H1 (cell line): ENCODE data around the gene EPHA1. TPM values are rescaled to one million over a fixed set of nuclear protein-coding genes. Genes with fewer than 3 reads are reported as not detected.

Experiments used
- CTCF ChIA-PET: fragments of 300-600 bp; sonication (Branson Sonifier 250); formaldehyde crosslinking; loops from one replicate; lab custom pipeline; 2021; ENCODE audit not compliant: partially characterized antibody; lab: Charles Lee
- POLR2A ChIA-PET: fragments of 300-600 bp; sonication (Branson Sonifier 250); formaldehyde crosslinking; loops from one replicate; lab custom pipeline; 2021; ENCODE audit warnings: inconsistent platforms; ENCODE audit not compliant: partially characterized antibody; lab: Charles Lee
- DNase-seq, 2 experiments: peaks; one replicate each; pipeline versions ENCODE4 v3.0.0 to v3.0.0-alpha.2; 2010 to 2022; ENCODE audit warnings: low spot score in 2 of 2, low read depth in 1 of 2, mixed read lengths in 1 of 2
- FAIRE-seq: peaks from 2 replicates; lab custom pipeline; 2011; peaks lifted over from hg19 to GRCh38; lab: Jason Lieb, UNC
- H2AFZ ChIP-seq: 2 replicates; pipeline ENCODE4 v1.8.1; 2012; ENCODE audit warnings: low read length, inconsistent platforms
- H2AK5ac ChIP-seq: 2 replicates; pipeline ENCODE4 v1.6.1; 2013; ENCODE audit warnings: low read depth, low read length
- H2BK120ac ChIP-seq: replicated peaks from 2 replicates; pipeline ENCODE3; 2013; ENCODE audit warnings: low read depth, low read length, inconsistent platforms
- H2BK12ac ChIP-seq: 2 replicates; pipeline ENCODE4 v1.6.1; 2013; ENCODE audit warnings: low read depth, low read length
- H2BK15ac ChIP-seq: 2 replicates; pipeline ENCODE4 v1.6.1; 2013; ENCODE audit warnings: low read length
- H2BK20ac ChIP-seq: 2 replicates; pipeline ENCODE4 v1.6.1; 2013; ENCODE audit warnings: low read length
- H2BK5ac ChIP-seq: 2 replicates; pipeline ENCODE4 v1.6.1; 2013; ENCODE audit warnings: low read depth, low read length
- H3K14ac ChIP-seq: 2 replicates; pipeline ENCODE4 v1.6.1; 2013; ENCODE audit warnings: inconsistent platforms; ENCODE audit not compliant: insufficient read length
- H3K18ac ChIP-seq: 2 replicates; pipeline ENCODE4 v1.6.1; 2013; ENCODE audit warnings: low read length; ENCODE audit errors: extremely low read depth
- H3K23ac ChIP-seq: 2 replicates; pipeline ENCODE4 v1.6.1; 2013; ENCODE audit warnings: inconsistent platforms; ENCODE audit not compliant: insufficient read length
- H3K23me2 ChIP-seq: 2 replicates; pipeline ENCODE4 v1.6.1; 2013; ENCODE audit warnings: low read depth, low read length
- H3K27ac ChIP-seq: 2 replicates; pipeline ENCODE4 v1.6.1; 2011; ENCODE audit warnings: low read depth, low read length, inconsistent platforms
- H3K27me3 ChIP-seq, 4 experiments: replicated peaks in 1 of 4; 1 replicate in 1 of 4; 2 replicates in 3 of 4; pipeline versions ENCODE4 v1.6.1 to v1.8.1; 2011 to 2013; ENCODE audit warnings: low read length in 3 of 4, mild to moderate bottlenecking in 3 of 4, inconsistent platforms in 2 of 4, mixed read lengths in 2 of 4, moderate library complexity in 1 of 4; ENCODE audit not compliant: control insufficient read depth in 3 of 4, insufficient read depth in 3 of 4; ENCODE audit errors: extremely low read depth in 1 of 4
- H3K36me3 ChIP-seq, 4 experiments: 2 replicates each; pipeline versions ENCODE4 v1.6.1 to v1.8.1; 2011 to 2013; ENCODE audit warnings: mild to moderate bottlenecking in 4 of 4, low read length in 3 of 4, moderate library complexity in 2 of 4, control low read depth in 1 of 4, inconsistent platforms in 1 of 4; ENCODE audit not compliant: insufficient read depth in 4 of 4, control insufficient read depth in 2 of 4
- H3K4ac ChIP-seq: replicated peaks from 2 replicates; pipeline ENCODE3; 2013; ENCODE audit warnings: low read length, low read depth, mixed read lengths, inconsistent platforms; ENCODE audit not compliant: insufficient read length
- H3K4me1 ChIP-seq, 4 experiments: replicated peaks in 1 of 4; 1 replicate in 1 of 4; 2 replicates in 3 of 4; pipeline versions ENCODE4 v1.6.1 to v1.8.1; 2011 to 2013; ENCODE audit warnings: low read length in 3 of 4, inconsistent platforms in 2 of 4, mixed read lengths in 1 of 4; ENCODE audit not compliant: insufficient read depth in 4 of 4, control insufficient read depth in 3 of 4
- H3K4me2 ChIP-seq, 2 experiments: 2 replicates each; pipeline versions ENCODE4 v1.6.1 to v1.8.1; 2011 to 2013; ENCODE audit warnings: low read depth in 2 of 2, low read length in 2 of 2, control low read depth in 1 of 2, inconsistent platforms in 1 of 2, mild to moderate bottlenecking in 1 of 2; ENCODE audit not compliant: insufficient read depth in 1 of 2
- H3K4me3 ChIP-seq, 4 experiments: fragments of 200-600, 300-600 bp in 1 of 4; sonication (generic), shearing (Covaris generic), sonication (Bioruptor Twin) in 1 of 4; 2 replicates each; pipeline versions ENCODE4 v1.5.1 to v1.8.1; 2011 to 2016; ENCODE audit warnings: low read length in 4 of 4, low read depth in 3 of 4, control low read depth in 2 of 4, inconsistent platforms in 2 of 4, mild to moderate bottlenecking in 2 of 4, mixed read lengths in 1 of 4, moderate library complexity in 1 of 4; ENCODE audit not compliant: insufficient read depth in 2 of 4; ENCODE audit errors: extremely low read depth in 1 of 4
- H3K56ac ChIP-seq: replicated peaks from 2 replicates; pipeline ENCODE3; 2013; ENCODE audit warnings: low read depth, mild to moderate bottlenecking, mixed read lengths, low read length, inconsistent platforms; ENCODE audit not compliant: insufficient read length
- H3K79me1 ChIP-seq: 2 replicates; pipeline ENCODE4 v1.6.1; 2013; ENCODE audit warnings: low read depth, low read length, control low read depth
- H3K79me2 ChIP-seq, 2 experiments: 2 replicates each; pipeline versions ENCODE4 v1.6.1 to v1.8.1; 2012 to 2013; ENCODE audit warnings: low read length in 2 of 2, mild to moderate bottlenecking in 2 of 2, inconsistent platforms in 1 of 2; ENCODE audit not compliant: insufficient read depth in 2 of 2, control insufficient read depth in 1 of 2
- H3K9ac ChIP-seq, 4 experiments: replicated peaks in 1 of 4; 1 replicate in 1 of 4; 2 replicates in 3 of 4; pipeline versions ENCODE4 v1.6.1 to v1.8.1; 2011 to 2013; ENCODE audit warnings: low read depth in 3 of 4, low read length in 3 of 4, control low read depth in 2 of 4, mild to moderate bottlenecking in 2 of 4, moderate library complexity in 2 of 4, inconsistent platforms in 1 of 4; ENCODE audit errors: extremely low read depth in 1 of 4
- H3K9me3 ChIP-seq, 2 experiments: 2 replicates each; pipeline versions ENCODE4 v1.6.1 to v1.8.1; 2012 to 2013; ENCODE audit warnings: mild to moderate bottlenecking in 2 of 2, moderate library complexity in 2 of 2, control low read depth in 1 of 2, inconsistent platforms in 1 of 2, low read depth in 1 of 2, low read length in 1 of 2, mixed read lengths in 1 of 2; ENCODE audit not compliant: insufficient read depth in 2 of 2
- H4K20me1 ChIP-seq, 2 experiments: replicated peaks in 1 of 2; 2 replicates each; pipeline versions ENCODE3 to v1.8.1; 2011 to 2013; ENCODE audit warnings: inconsistent platforms in 2 of 2, low read length in 2 of 2, mild to moderate bottlenecking in 1 of 2; ENCODE audit not compliant: insufficient read depth in 2 of 2, control insufficient read depth in 1 of 2
- H4K5ac ChIP-seq: 2 replicates; pipeline ENCODE4 v1.6.1; 2013; ENCODE audit warnings: low read length, low read depth, mixed read lengths, inconsistent platforms; ENCODE audit not compliant: insufficient read length
- H4K8ac ChIP-seq: 2 replicates; pipeline ENCODE4 v1.8.0; 2013; ENCODE audit warnings: mild to moderate bottlenecking, moderate library complexity, low read length, inconsistent platforms; ENCODE audit not compliant: insufficient read depth; ENCODE audit errors: extremely low read depth
- H4K91ac ChIP-seq: replicated peaks from 2 replicates; pipeline ENCODE3; 2013; ENCODE audit warnings: low read length, mixed read lengths, inconsistent platforms; ENCODE audit not compliant: insufficient read length
- ASH2L ChIP-seq: fragments of 200-600, 300-600 bp; sonication (generic); IDR thresholded peaks from one replicate; pipeline ENCODE4 v1.7.1; 2017; ENCODE audit warnings: low read length
- CTBP2 ChIP-seq: IDR thresholded peaks from 2 replicates; pipeline ENCODE4 v1.7.0; 2011; ENCODE audit warnings: borderline replicate concordance, mild to moderate bottlenecking, moderate library complexity, mixed read lengths, low read length; ENCODE audit not compliant: insufficient read depth, insufficient read length
- GABPA ChIP-seq: IDR thresholded peaks from 2 replicates; pipeline ENCODE4 v1.6.1; 2011; ENCODE audit warnings: mild to moderate bottlenecking, low read length, moderate library complexity, borderline replicate concordance; ENCODE audit not compliant: insufficient read depth
- KDM5A ChIP-seq: fragments of 200-600 bp; IDR thresholded peaks from 2 replicates; pipeline ENCODE4 v1.7.1; 2012; ENCODE audit warnings: mild to moderate bottlenecking, low read length, inconsistent platforms, mixed read lengths
- NANOG ChIP-seq: IDR thresholded peaks from 2 replicates; pipeline ENCODE4 v1.6.1; 2011; ENCODE audit warnings: low read length, low read depth, mild to moderate bottlenecking, inconsistent platforms; ENCODE audit not compliant: insufficient read depth, poor library complexity, severe bottlenecking
- POLR2A ChIP-seq, 2 experiments: IDR thresholded peaks; 1 replicate in 1 of 2; 2 replicates in 1 of 2; pipeline ENCODE4 v1.6.1; 2011; ENCODE audit warnings: low read depth in 2 of 2, low read length in 2 of 2, mild to moderate bottlenecking in 2 of 2; ENCODE audit errors: control extremely low read depth in 1 of 2
- RXRA ChIP-seq: IDR thresholded peaks from 2 replicates; pipeline ENCODE4 v1.6.1; 2011; ENCODE audit warnings: low read depth, mild to moderate bottlenecking, low read length, moderate library complexity; ENCODE audit not compliant: insufficient read depth
- TCF12 ChIP-seq: IDR thresholded peaks from 2 replicates; pipeline ENCODE4 v1.6.1; 2011; ENCODE audit warnings: low read depth, mild to moderate bottlenecking, low read length
- TEAD4 ChIP-seq: IDR thresholded peaks from 2 replicates; pipeline ENCODE4 v1.6.1; 2012; ENCODE audit warnings: low read depth, low read length, inconsistent platforms, mixed read lengths
- WGBS, 2 experiments: shearing (Covaris generic) in 1 of 2; methylation state at CpG; one replicate each; pipeline versions ENCODE4 v1.1.6 to v1.1.7; 2013 to 2015; ENCODE audit warnings: low lambda C conversion rate in 2 of 2, mixed read lengths in 2 of 2, inconsistent platforms in 1 of 2, low coverage in 1 of 2, missing lambda C conversion rate in 1 of 2; ENCODE audit not compliant: insufficient replicate concordance in 2 of 2, insufficient coverage in 1 of 2, insufficient read length in 1 of 2; ENCODE audit errors: extremely low coverage in 1 of 2, missing lambda C conversion rate in 1 of 2; 5-methylcytosine and 5-hydroxymethylcytosine counted together
- polyA plus RNA-seq, 7 experiments: library from polyadenylated mRNA; depleted of rRNA in 3 of 7; stranded (reverse) in 5 of 7; unstranded in 2 of 7; fragments of >200 nt in 5 of 7; fragments of 200-250 nt in 2 of 7; gene quantifications; 1 replicate in 5 of 7; 2 replicates in 1 of 7; 4 replicates in 1 of 7; pipeline versions ENCODE4 v1.2.1 to v1.2.3, GENCODE V29; 2011 to 2013; ENCODE audit warnings: missing spikeins in 2 of 7, mixed read lengths in 2 of 7
- total RNA-seq: library from RNA; stranded (reverse); fragmentation: NEBNext Ultra II Directional; extraction: Animal tissue kit (Norgen Biotek cat#: 25700); gene quantifications from 2 replicates; pipeline ENCODE4 v1.2.1, GENCODE V29; 2021

Gene EPHA1
- total and polyA plus RNA-seq, 2 of the 8 experiments (the other 6 are each of a cell fraction or from before 2014, with no cell fraction given): 86.5 to 133 TPM

- H3K27me3 ChIP-seq: no peaks in the 10 kb centered on the region
- no peak overlapping the region for H3K27ac ChIP-seq
- CTCF ChIA-PET: interaction anchor here (0.9 to 1.8 kb wide), 3 partner anchors 20 to 69 kb away, joined by 3 to 4 read pairs (median 3); no protein-coding TSS in a partner anchor
- H2BK120ac ChIP-seq: no peak overlapping the region
- no peaks in the 10 kb centered on the region for H3K79me1 ChIP-seq
- no peak overlapping the region for H2BK15ac ChIP-seq
- no peak overlapping the region for H2AK5ac ChIP-seq
- no peak overlapping the region for H2BK5ac ChIP-seq
- H4K5ac ChIP-seq: no peak overlapping the region
- no peaks in the 10 kb centered on the region for H3K23me2 ChIP-seq
- no peak overlapping the region for H2AFZ ChIP-seq
- no peak overlapping the region for H4K8ac ChIP-seq
- peaks cover 5 to 6% of the 10 kb centered on the region in 2 experiments for H3K9me3 ChIP-seq
- DNase-seq (no peak), FAIRE-seq (no peak)
- H2BK12ac ChIP-seq: no peak overlapping the region
- no peak overlapping the region for H3K23ac ChIP-seq
- H3K4ac ChIP-seq: no peak overlapping the region
- no peak overlapping the region for H2BK20ac ChIP-seq
- POLR2A ChIA-PET: interaction anchor here (1.5 kb wide), 1 partner anchor 11 kb away, joined by 3 read pairs; no protein-coding TSS in a partner anchor
- 82% methylated on average over 4 of the region's 4 CpGs; no CpG with 5 or more reads in 1 of the 2 experiments for WGBS, 2 experiments
- H3K14ac ChIP-seq: no peak overlapping the region
- no peaks in the 10 kb centered on the region for H3K79me2 ChIP-seq
- H3K4me3 ChIP-seq: no peak overlapping the region
- H4K91ac ChIP-seq: no peak overlapping the region
- no peaks in the 10 kb centered on the region for H3K36me3 ChIP-seq
- peaks cover 0 to 2% (median 0%) of the 10 kb centered on the region in 4 experiments; a peak in 1 of 7 replicates for H3K4me1 ChIP-seq
- no peak overlapping the region for H3K4me2 ChIP-seq
- no peak for TF ChIP-seq CTBP2
- TF ChIP-seq TEAD4: no peak
- no peak for TF ChIP-seq NANOG
- no peak for TF ChIP-seq GABPA
- TF ChIP-seq ASH2L: no peak
- no peak for TF ChIP-seq KDM5A
- no peak for TF ChIP-seq TCF12
- TF ChIP-seq RXRA: no peak
- no peak for TF ChIP-seq POLR2A (IDR thresholded peaks at IDR 0.05; ENCODE audit: control extremely low read depth in 1 of 2, low read depth in 2 of 2, low read length in 2 of 2)
- TF ChIP-seq, all 59 proteins: peak for 0
- Histone ChIP-seq H3K9ac (no peak overlapping the region), H3K56ac (no peak overlapping the region), H4K20me1 (no peaks in the 10 kb centered on the region), H3K18ac (no peak overlapping the region)
Observed at GRCh38 chr7:143456992-143457793, 48.5 kb upstream of the EPHA1 start.
